HG03432 (cell line): ENCODE measurements around the gene NSA2.

Experiments used
- ATAC-seq: cut with Tn5 transposase; IDR thresholded peaks from one replicate; pipeline ENCODE4 v1.9.1; 2021; ENCODE audit warnings: mild to moderate bottlenecking, moderate library complexity; ENCODE audit not compliant: unreplicated experiment

The NSA2 gene

DNA sequence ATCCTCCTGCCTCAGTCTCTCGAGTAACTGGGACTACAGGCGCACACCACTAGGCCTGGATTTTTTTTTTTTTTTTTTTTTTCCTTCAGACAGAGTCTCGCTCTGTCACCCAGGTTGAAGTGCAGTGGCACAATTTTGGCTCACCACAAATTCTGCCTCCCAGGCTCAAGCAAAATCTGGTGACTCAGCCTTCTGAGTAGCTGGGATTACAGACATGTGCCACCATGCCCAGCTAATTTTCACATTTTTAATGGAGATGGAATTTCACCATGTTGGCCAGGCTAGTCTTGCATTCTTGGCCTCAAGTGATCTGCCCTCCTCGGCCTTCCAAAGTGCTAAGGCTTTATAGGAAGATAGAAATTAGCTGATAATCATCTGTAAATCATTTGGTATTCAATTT, 43.9 kb downstream of the NSA2 start:
- no peak for ATAC-seq

DNA sequence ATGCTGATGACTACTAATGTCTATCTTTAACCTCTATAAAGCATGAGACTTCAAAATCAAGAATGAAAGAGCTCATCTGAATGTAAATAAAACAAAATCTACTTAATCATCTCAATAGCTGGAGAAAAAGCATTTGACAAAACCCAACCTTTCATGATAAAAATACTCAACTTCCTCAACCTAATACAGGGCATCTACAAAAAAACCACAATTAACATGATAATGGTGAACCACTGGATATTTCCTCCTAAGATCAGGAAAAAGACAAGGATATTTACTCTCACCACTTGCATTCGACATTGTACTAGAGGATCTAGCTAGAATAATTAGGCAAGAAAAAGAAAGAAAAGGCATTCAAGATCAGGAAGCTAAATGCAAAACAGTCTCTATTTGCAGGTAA, 49.8 kb downstream of the NSA2 start:
- no peak for ATAC-seq

DNA sequence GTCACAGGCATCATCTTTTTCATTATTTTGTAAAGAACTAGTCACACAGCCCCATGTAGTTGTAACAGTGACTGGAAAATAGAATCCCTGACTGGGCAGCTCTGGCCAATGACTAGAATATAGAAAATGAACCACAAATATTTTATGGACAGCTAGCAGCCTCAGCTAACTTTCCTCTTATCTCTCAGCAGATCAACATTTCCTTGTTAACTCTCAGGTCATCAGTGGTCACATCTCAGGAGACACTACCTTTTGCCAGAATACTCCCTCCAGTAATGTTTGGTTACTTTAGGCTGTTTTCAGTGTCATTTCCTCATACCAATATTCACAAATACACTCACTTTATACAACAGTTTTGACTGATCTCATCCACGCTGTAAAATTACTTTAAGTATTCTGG, 55.2 kb downstream of the NSA2 start:
- no peak for ATAC-seq

DNA sequence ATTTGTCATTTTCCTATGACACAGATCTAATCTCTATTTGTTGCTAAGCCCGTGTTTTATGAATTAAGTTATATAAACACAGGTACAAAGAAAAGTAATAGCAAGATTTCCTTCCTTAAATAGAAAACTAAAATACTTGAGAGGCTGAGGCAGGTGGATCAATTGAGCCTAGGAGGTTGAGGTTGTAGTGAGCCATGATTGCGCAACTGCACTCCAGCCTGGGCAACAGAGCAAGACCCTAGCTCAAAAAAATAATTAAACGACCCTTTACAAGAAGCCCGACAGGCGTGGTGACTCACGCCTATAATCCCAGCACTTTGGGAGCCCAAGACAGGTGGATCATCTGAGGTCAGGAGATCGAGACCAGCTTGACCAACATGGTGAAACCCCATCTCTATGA, 62.4 kb downstream of the NSA2 start:
- ATAC-seq = no peak
